GM19239 (cell line): ENCODE results near the gene DNAJC5.

Experiments
- DNase-seq: peaks from one replicate; pipeline ENCODE4 v3.0.0; 2011; ENCODE audit warnings: low spot score; ENCODE audit not compliant: insufficient read length
- FAIRE-seq: peaks from 2 replicates; lab custom pipeline; 2011; peaks lifted over from hg19 to GRCh38; lab: Jason Lieb, UNC

The DNAJC5 gene

DNA sequence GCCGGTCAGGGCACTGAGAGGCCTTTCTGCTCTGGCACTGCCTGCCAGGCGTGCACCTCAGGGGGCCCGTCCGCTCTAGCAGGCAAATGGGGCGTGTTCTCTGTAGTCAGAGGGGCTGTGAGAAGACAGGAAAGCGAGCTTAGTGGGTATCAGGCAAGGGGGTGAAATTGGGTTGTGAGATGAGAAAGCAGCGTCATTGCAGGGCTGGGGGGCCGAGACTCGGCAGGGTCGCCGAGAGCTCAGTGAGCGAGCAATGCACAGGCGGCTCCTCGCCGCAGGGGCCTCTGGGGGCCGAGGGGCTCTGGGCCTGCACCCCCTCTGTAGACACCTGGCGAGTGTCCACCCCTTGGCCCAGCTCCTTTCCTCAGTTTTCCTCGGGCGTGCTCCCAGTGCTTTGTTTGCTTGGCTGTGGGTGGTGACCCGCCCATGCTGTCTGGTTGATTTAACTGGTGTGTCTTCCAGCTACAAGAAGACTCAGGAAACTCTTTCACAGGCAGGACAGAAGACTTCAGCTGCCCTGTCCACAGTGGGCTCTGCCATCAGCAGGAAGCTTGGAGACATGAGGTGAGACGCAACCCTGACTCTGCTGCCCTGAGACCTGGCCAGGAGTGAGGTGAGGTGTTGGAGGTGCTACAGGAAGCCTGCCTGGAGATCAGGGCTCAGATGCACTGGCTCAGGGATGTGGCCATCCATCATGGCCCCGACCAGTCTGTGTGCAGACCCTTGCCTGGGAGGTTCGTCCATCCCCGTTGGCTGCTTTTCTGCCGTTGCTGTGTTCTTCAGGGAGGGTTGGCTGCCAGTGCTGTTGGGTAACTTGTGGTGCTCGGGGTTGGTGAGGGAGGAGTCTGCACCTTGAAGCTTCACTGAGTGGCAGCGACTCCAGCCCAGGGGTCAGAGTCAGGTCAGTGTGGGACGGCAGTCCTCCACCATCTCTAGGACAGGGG, 12.4 kb upstream of the DNAJC5 start:
- DNase-seq (no peak), FAIRE-seq (no peak)

DNA sequence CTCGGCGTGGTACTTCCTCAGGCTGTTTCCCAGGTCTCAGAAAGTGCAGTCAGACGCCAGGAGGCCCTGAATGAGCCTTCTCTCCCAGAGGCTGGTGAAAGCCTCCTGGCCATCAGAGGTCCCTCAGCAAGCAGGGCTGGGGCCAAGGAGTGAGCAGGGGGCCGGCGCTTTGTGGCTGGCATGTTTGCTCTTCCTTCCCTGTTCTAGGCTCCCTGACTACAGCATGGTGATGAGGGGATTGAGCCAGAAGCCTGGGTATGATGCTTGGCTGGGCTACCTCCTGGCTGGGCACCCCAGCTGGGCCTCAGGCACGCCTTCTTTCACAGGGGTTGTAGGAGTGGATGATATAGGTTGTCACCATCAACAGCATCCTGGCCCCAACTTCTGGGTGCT, 11.7 kb upstream of the DNAJC5 start:
- FAIRE-seq: no peak

GRCh38 chr20:63884506-63885263, 10.2 kb upstream of the DNAJC5 start:
- DNase-seq (no peak), FAIRE-seq (no peak)

More for the DNA sequence above, 11.7 kb upstream of the DNAJC5 start:
- DNase-seq: no peak

- DNase-seq: no peak
- FAIRE-seq: no peak
Observed at GRCh38 chr20:63885264-63886053, 9.5 kb upstream of the DNAJC5 start.

- DNase-seq (no peak), FAIRE-seq (no peak)
Observed at GRCh38 chr20:63886054-63886419, 8.9 kb upstream of the DNAJC5 start.

GRCh38 chr20:63886921-63887320, 8.0 kb upstream of the DNAJC5 start:
- no peak for FAIRE-seq
- no peak for DNase-seq

- FAIRE-seq (no peak), DNase-seq (no peak)
Observed at GRCh38 chr20:63889241-63890200, 5.4 kb upstream of the DNAJC5 start.

DNA sequence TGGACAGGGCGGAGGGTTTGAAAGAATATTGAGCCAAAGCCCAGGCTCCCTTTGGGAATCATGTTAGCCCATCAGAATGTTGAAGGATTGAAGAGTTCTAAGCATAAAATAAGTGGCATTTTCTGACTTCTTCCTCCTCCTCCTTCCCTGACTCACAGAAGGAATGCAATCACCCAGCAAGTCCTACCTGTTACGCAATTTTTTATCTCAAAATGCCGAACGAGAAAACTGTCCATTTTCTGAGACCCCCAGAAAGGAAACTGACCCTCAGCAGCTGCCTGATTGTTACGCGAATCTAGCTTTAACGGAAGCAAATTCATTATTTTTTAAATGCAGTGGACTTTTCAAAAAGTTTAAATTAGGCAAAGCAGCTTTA, 4.7 kb upstream of the DNAJC5 start:
- FAIRE-seq (no peak), DNase-seq (no peak)

GRCh38 chr20:63890616-63891015, 4.3 kb upstream of the DNAJC5 start:
- FAIRE-seq (no peak), DNase-seq (no peak)

DNA sequence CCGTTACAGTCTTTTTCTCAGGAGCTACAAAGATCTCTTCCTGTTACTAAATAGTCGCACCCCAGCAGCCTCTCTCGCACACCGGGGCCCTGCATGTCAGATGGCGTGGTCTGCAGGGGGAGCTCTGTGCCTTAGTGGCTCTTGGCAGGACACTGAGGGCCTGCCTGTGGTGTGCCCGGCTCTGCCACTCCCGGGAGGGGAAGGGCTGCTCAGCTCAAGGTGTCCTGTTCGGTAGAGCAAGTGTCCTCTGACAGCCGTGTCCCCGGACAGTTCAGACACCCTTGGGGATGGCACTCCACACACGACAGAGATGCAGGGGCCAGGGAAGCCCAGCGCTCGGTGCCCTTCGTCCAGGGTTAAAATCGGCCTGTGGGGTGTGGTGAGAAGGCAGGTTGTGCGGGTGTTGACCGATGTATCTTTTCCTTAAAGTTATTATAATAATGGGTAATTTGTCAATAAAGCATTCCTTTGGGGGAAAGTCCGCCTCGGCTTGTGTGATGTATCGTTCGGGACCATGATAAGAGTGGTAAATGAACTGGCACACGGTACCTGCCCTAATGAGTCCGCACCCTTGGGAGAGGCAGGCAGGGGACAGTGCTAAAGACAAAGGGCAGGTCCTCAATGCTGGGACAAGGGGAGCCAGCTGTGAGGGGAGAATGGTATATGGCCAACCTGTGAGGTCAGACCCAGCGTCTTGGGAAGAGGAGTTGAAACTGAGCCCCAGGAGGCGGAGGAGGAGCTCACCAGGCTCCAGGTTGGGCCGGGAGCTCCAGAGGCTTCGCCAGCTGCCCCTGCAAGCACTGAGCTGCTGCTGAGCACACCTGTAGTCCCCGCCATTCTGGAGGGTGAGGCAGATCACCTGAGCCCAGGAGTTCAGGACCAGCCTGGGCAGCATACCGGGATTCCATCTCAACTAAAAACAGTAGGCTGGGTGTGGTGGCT, 3.6 kb upstream of the DNAJC5 start:
- DNase-seq: no peak
- no peak for FAIRE-seq

- DNase-seq (no peak), FAIRE-seq (no peak)
Observed at GRCh38 chr20:63892402-63892801, 2.5 kb upstream of the DNAJC5 start.

- no peak for DNase-seq
- no peak for FAIRE-seq
Observed at GRCh38 chr20:63893999-63894357, 948 bp upstream of the DNAJC5 start.

- FAIRE-seq (peak; percentile 71), DNase-seq (no peak)
Observed at GRCh38 chr20:63895202-63895951, 451 bp downstream of the DNAJC5 start.

DNA sequence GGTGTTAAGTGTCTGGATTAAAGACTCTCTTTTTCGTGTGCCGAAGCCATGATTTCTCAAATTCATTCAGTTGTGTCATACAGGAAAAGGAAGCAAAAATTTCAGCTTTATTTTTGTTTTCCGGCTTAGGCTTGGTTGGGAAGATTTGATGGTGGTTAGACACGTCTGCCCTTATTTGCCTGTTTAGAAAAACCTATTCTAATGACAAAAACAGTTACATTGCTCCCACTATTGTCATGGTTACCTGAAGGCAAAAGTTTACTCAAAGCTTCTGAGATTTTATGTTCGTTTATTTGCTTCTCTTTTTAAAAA, 982 bp downstream of the DNAJC5 start:
- DNase-seq (no peak), FAIRE-seq (no peak)

DNA sequence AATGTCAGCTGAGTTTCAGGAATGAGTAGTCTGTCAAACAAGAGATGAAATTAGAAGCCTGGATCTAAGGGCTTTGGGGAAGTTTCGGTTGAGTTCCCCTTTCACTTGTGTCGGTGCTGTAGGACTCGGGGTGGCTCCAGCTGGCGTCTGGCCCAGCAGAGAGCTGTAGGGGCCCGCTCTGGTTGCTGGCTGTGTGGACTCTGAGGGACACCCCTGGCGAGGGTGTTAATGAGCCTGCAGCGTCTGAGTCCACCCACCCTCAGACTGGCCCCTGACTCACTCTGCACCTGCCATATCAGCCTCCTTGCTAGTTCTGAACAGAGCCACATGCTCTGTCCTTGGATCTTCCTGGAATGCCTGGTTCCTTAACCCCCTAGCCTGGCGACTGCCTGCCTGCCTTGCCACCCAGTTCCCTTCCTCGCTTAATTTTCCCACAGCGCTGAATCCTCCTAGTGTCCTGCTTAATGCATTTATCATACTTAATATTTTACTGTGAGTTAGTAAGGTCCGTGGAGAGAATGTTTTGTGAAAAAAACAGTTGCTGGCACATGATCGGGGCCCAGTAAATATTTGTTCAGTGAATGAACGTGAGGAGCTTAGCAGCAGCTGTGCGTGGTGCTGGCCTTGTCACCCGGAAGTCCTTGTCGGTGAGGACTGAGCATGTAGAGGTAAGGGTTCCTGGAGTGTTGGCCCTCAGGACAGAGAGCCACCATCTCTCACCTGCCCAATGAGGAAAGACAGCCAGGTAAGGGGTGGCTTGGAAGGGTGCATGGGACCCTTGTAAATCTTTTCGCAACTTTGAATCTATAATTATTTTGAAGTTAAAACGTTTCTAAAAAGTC, 1.6 kb downstream of the DNAJC5 start:
- DNase-seq (peak; percentile 78), FAIRE-seq (peak; percentile 72)

GRCh38 chr20:63897978-63898561, 3.1 kb downstream of the DNAJC5 start:
- DNase-seq (no peak), FAIRE-seq (no peak)
